Erythroblast (primary cell): ENCODE data around the gene FAM124A.

Experiments used
- GATA1 ChIP-seq: IDR thresholded peaks from 2 replicates; pipeline ENCODE4 v1.6.1; 2011; ENCODE audit warnings: low read depth, mild to moderate bottlenecking, control low read depth, low read length, moderate library complexity
- POLR2A ChIP-seq: IDR thresholded peaks from 2 replicates; pipeline ENCODE4 v1.6.1; 2011; ENCODE audit warnings: mild to moderate bottlenecking, low read length

DNA sequence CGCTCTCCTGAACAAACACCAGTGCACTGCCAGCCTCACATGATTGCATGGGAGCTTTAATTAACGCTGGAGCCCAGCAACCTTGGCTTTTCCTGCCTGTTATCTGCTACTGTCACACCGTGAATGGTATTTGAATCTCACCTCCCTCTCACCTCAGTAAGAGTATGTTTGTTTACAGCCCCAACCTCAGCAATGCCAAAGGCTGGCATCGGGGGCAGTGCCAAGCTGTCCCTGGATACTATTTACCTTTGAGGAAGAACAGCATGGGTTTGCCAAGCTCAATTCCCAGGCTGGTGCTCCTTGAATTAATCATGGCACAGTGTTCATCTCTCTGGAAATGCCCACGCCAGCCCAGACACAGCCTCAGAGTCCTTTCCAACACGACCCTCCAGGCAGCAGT lies 60.1 kb downstream of the FAM124A start:
- TF ChIP-seq POLR2A (no peak), GATA1 (no peak)
